Effector memory CD4-positive, alpha-beta T cell (primary cell): ENCODE data around the gene HMGB2.

Experiments
- DNase-seq, 3 donors: peaks; one replicate each; pipeline ENCODE4 v3.0.0-alpha.2; 2020
- H3K27ac ChIP-seq: 2 replicates; pipeline ENCODE4 v1.7.0; 2013; ENCODE audit warnings: mild to moderate bottlenecking, low read length, moderate library complexity; ENCODE audit not compliant: insufficient read depth, poor library complexity, severe bottlenecking
- H3K27me3 ChIP-seq: replicated peaks from 2 replicates; pipeline ENCODE4 v1.7.0; 2013; ENCODE audit warnings: mild to moderate bottlenecking, low read length; ENCODE audit not compliant: insufficient read depth, control insufficient read depth, poor library complexity, severe bottlenecking
- H3K36me3 ChIP-seq: 2 replicates; pipeline ENCODE4 v1.7.0; 2013; ENCODE audit warnings: mild to moderate bottlenecking, low read length, moderate library complexity; ENCODE audit not compliant: control insufficient read depth, insufficient read depth
- H3K4me1 ChIP-seq: 2 replicates; pipeline ENCODE4 v1.7.0; 2013; ENCODE audit warnings: low read length, mild to moderate bottlenecking; ENCODE audit not compliant: control insufficient read depth, insufficient read depth, poor library complexity, severe bottlenecking
- H3K4me3 ChIP-seq: 2 replicates; pipeline ENCODE4 v1.7.0; 2013; ENCODE audit warnings: low read length, low read depth, mild to moderate bottlenecking; ENCODE audit not compliant: insufficient read depth, poor library complexity, severe bottlenecking
- H3K9me3 ChIP-seq: 2 replicates; pipeline ENCODE4 v1.7.0; 2013; ENCODE audit warnings: mild to moderate bottlenecking, low read length, moderate library complexity; ENCODE audit not compliant: control insufficient read depth

HMGB2 gene

GRCh38 chr4:173318648-173319211, 15.4 kb downstream of the HMGB2 start:
- Histone ChIP-seq H3K4me1 (no peaks in the 10 kb centered on the region), H3K27me3 (no peaks in the 10 kb centered on the region), H3K9me3 (no peaks in the 10 kb centered on the region), H3K4me3 (no peak overlapping the region), H3K27ac (no peak overlapping the region), H3K36me3 (peaks cover 4% of the 10 kb centered on the region)
- no peak for DNase-seq

GRCh38 chr4:173318240-173318639, 15.9 kb downstream of the HMGB2 start:
- no peak for DNase-seq
- no peak overlapping the region for H3K27ac ChIP-seq
- no peaks in the 10 kb centered on the region for H3K4me1 ChIP-seq
- peaks cover 4% of the 10 kb centered on the region for H3K36me3 ChIP-seq
- H3K4me3 ChIP-seq, result no peak overlapping the region
- no peaks in the 10 kb centered on the region for H3K9me3 ChIP-seq
- no peaks in the 10 kb centered on the region for H3K27me3 ChIP-seq

GRCh38 chr4:173317004-173317403, 17.2 kb downstream of the HMGB2 start:
- Histone ChIP-seq H3K27me3 (no peaks in the 10 kb centered on the region), H3K27ac (no peak overlapping the region), H3K9me3 (no peaks in the 10 kb centered on the region), H3K4me1 (no peaks in the 10 kb centered on the region), H3K36me3 (peaks cover 4% of the 10 kb centered on the region), H3K4me3 (no peak overlapping the region)
- no peak for DNase-seq

GRCh38 chr4:173316060-173316459, 18.1 kb downstream of the HMGB2 start:
- Histone ChIP-seq H3K9me3 (no peaks in the 10 kb centered on the region), H3K27me3 (no peaks in the 10 kb centered on the region), H3K36me3 (peaks cover 4% of the 10 kb centered on the region), H3K27ac (no peak overlapping the region), H3K4me1 (no peaks in the 10 kb centered on the region), H3K4me3 (no peak overlapping the region)
- no peak for DNase-seq

GRCh38 chr4:173314715-173315114, 19.4 kb downstream of the HMGB2 start:
- Histone ChIP-seq H3K27me3 (no peaks in the 10 kb centered on the region), H3K27ac (no peak overlapping the region), H3K9me3 (no peaks in the 10 kb centered on the region), H3K4me3 (no peak overlapping the region), H3K4me1 (no peaks in the 10 kb centered on the region), H3K36me3 (peaks cover 7% of the 10 kb centered on the region)
- DNase-seq, result no peak

GRCh38 chr4:173311368-173311767, 22.8 kb downstream of the HMGB2 start:
- DNase-seq, result no peak
- Histone ChIP-seq H3K9me3 (no peaks in the 10 kb centered on the region), H3K4me1 (no peaks in the 10 kb centered on the region), H3K36me3 (peaks cover 4% of the 10 kb centered on the region), H3K4me3 (no peak overlapping the region), H3K27me3 (no peaks in the 10 kb centered on the region), H3K27ac (no peak overlapping the region)

GRCh38 chr4:173307778-173308177, 26.4 kb downstream of the HMGB2 start:
- DNase-seq, result no peak
- Histone ChIP-seq H3K4me1 (no peaks in the 10 kb centered on the region), H3K36me3 (peaks cover 7% of the 10 kb centered on the region), H3K27ac (no peak overlapping the region), H3K9me3 (no peaks in the 10 kb centered on the region), H3K4me3 (no peak overlapping the region), H3K27me3 (no peaks in the 10 kb centered on the region)

GRCh38 chr4:173301518-173302201, 32.5 kb downstream of the HMGB2 start:
- Histone ChIP-seq H3K4me1 (no peaks in the 10 kb centered on the region), H3K9me3 (no peaks in the 10 kb centered on the region), H3K27ac (no peak overlapping the region), H3K27me3 (no peaks in the 10 kb centered on the region), H3K36me3 (peaks cover 10% of the 10 kb centered on the region), H3K4me3 (no peak overlapping the region)
- DNase-seq, result no peak

GRCh38 chr4:173294444-173294843, 39.7 kb downstream of the HMGB2 start:
- peaks cover 6% of the 10 kb centered on the region for H3K36me3 ChIP-seq

GRCh38 chr4:173293663-173294062, 40.5 kb downstream of the HMGB2 start:
- Histone ChIP-seq H3K27me3 (no peaks in the 10 kb centered on the region), H3K4me3 (no peak overlapping the region), H3K36me3 (peaks cover 6% of the 10 kb centered on the region), H3K27ac (no peak overlapping the region), H3K9me3 (no peaks in the 10 kb centered on the region), H3K4me1 (no peaks in the 10 kb centered on the region)
- DNase-seq, result no peak

More at GRCh38 chr4:173294444-173294843, 39.7 kb downstream of the HMGB2 start:
- Histone ChIP-seq H3K4me1 (no peaks in the 10 kb centered on the region), H3K9me3 (no peaks in the 10 kb centered on the region), H3K4me3 (no peak overlapping the region), H3K27me3 (no peaks in the 10 kb centered on the region), H3K27ac (no peak overlapping the region)
- DNase-seq, result no peak
